OCI-M1 (cell line): ENCODE measurements around the gene SEPTIN5.

Source experiments
- DNase-seq: peaks from one replicate; lab custom pipeline; 2025; lab: John Stamatoyannopoulos, UW

Gene SEPTIN5

GRCh38 chr22:19733755-19734154 is 19.5 kb downstream of the SEPTIN5 start:
- no peak for DNase-seq

GRCh38 chr22:19734163-19734562 is 19.9 kb downstream of the SEPTIN5 start:
- no peak for DNase-seq

GRCh38 chr22:19734837-19735382 is 20.6 kb downstream of the SEPTIN5 start:
- no peak for DNase-seq

- DNase-seq: no peak
These were observed 21.6 kb downstream of the SEPTIN5 start for GRCh38 chr22:19735665-19736510.

- DNase-seq: no peak
These were observed 23.8 kb downstream of the SEPTIN5 start for GRCh38 chr22:19737846-19738663.

- no peak for DNase-seq
These were observed 24.6 kb downstream of the SEPTIN5 start for GRCh38 chr22:19738664-19739447.

GRCh38 chr22:19739448-19739895 is 25.2 kb downstream of the SEPTIN5 start:
- no peak for DNase-seq

GRCh38 chr22:19739911-19740449 is 25.7 kb downstream of the SEPTIN5 start:
- DNase-seq: no peak

- no peak for DNase-seq
These were observed 26.3 kb downstream of the SEPTIN5 start for GRCh38 chr22:19740586-19740985.

GRCh38 chr22:19741053-19741452 is 26.8 kb downstream of the SEPTIN5 start:
- no peak for DNase-seq

GRCh38 chr22:19742160-19743066 is 28.1 kb downstream of the SEPTIN5 start:
- no peak for DNase-seq

GRCh38 chr22:19743081-19743480 is 28.8 kb downstream of the SEPTIN5 start:
- no peak for DNase-seq

- DNase-seq: no peak
These were observed 29.3 kb downstream of the SEPTIN5 start for GRCh38 chr22:19743651-19744050.

- DNase-seq: no peak
These were observed 30.2 kb downstream of the SEPTIN5 start for GRCh38 chr22:19744350-19745006.

- no peak for DNase-seq
These were observed 31.1 kb downstream of the SEPTIN5 start for GRCh38 chr22:19745155-19746101.

- DNase-seq: no peak
These were observed 32.4 kb downstream of the SEPTIN5 start for GRCh38 chr22:19746726-19747125.

GRCh38 chr22:19747551-19747950 is 33.2 kb downstream of the SEPTIN5 start:
- DNase-seq: no peak

GRCh38 chr22:19748139-19748538 is 33.8 kb downstream of the SEPTIN5 start:
- no peak for DNase-seq
